ENCODE measurements around the gene TRIP12.
A peak's percentile ranks its signal among the peaks of the same experiment; 100 is the strongest.
"Not testable (repeated sequence)": the region's sequence is repeated elsewhere in the genome, so short reads cannot be mapped to it uniquely, and the experiment has no call there.

TRIP12 gene

GRCh38 chr2:229821316-229821715 lies 100.5 kb downstream of the TRIP12 start:
- DNase-seq, result no peak

DNA sequence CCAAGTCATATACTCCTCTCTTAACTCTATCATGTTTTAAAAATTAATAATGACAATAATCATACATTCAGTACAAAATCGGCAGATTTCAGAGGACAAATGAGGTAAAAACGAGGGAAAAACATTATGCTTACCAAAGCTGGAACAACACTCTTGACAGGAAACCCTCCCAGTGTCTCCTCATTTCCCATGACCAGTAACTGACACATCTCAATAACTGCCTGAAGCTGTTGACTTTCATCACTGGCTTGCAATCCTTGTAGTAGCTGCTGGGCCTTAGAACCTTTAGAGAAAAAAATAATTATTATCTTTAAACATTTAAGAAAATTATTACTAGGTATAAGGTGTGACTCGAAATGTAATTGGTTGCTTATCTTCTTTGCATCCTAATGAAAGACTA lies 103.6 kb downstream of the TRIP12 start:
- no peak for DNase-seq

DNA sequence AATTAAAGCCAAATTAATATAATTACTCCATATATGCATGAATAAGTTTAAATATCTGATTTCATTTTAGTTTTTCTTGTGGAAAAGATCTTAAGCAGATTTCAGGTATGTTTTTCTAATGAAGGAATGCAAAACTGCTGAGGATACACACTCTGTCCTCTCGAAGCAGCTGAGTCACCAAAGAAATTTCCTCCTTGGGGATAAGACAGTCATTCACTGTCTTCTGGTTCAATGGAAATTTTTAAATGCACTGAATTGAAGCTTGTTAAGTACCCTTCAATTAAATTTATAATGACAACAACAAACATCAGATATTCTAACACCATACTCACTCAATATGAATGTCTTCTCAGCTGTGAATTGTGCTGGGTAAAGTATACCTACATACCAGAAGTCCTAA lies 106.0 kb downstream of the TRIP12 start:
- peak in 1 of 3 experiments; percentile 46 for DNase-seq

- no peak for DNase-seq
These were observed 106.5 kb downstream of the TRIP12 start for GRCh38 chr2:229815342-229815741.

GRCh38 chr2:229810786-229811185 lies 111.0 kb downstream of the TRIP12 start:
- DNase-seq, result no peak

- no peak for DNase-seq
These were observed 116.2 kb downstream of the TRIP12 start for GRCh38 chr2:229805559-229805958.

DNA sequence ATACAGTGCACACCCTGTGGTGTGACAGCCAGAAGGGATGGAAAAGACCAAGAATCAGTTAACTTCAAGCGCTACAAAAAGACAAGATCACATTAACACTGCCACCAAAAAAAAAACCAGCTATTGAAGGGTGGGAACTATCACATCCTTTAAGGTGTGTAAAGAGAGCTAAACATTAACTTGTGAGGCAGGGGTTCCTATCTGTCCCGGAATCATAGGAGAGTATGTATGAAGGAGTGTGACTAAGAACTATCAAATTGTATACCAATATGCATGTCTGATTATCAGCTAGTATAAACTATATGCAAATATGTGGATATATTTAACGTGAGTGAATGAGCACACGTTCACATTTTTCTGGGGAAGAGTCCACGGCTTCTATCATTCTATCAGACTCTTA lies 119.0 kb downstream of the TRIP12 start:
- no peak for DNase-seq

DNA sequence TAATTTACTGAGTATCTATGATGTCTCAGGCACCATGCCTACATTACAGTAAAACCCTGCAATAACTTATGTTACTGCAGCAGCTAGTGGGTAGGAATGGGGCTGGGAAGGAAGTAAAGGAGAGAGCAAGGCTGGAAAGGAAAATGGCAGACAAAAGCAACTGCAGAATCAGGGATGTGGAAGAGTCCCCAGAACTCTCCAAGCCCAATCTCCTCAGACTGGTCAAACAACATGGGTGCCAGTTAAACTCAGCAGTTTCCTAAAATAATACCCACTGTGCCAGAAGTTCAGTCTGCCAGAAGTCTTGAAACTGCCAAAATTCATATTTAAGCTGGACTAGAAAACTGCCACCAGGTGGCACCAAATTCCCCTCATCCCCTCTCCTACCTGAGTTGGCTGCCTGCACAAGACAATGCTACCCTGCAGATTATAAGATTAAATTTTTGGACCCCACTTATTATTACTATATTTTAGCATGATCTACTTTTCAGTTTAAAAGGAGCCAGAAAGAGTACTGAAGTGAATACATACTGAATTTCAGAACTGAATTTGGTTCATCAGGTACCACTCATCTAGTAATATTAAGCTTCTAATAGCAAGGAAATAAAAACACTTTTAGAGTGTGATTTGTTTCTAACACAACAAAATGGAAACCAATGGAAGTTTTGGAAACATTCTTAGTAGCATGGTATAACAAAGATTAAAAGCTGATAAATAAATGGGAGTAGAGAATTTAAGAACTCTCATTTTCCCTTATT lies 120.6 kb downstream of the TRIP12 start:
- peak; percentile 2 to 77 (median 47) for DNase-seq

DNA sequence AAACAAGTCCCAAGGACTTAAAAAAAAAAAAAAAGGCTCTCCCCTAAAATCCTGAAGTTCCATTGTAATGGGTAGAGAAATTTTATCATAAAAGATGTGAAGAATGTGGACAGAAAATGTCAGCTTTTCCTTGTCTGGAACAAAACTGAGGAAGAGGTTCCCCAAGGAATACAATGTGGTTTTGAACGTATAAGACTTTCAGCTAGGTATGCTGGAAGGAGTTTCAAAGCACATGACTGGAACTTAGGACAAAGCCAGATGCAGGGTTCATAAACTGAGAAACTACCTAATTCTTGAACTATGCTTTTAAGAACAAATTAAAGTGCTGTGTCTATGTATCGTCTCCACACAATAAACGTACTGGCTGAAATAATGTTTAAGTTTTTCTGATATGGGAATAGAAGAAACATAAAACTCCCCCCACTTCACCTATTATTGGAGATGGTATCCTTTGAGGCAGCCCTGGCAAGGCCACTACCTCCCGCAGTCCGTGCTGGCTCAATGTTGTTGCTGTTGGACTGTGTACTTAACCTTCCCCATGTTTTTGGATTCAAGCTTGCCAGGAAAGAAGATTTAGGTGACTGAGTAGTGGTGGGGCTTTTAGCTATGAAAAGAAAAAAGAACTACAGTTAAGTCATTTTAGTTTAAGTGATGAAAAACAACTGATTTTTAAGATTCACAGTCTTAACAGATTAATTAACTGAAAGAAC lies 123.2 kb downstream of the TRIP12 start:
- DNase-seq, result no peak

GRCh38 chr2:229795058-229795457 lies 126.8 kb downstream of the TRIP12 start:
- no peak for DNase-seq

DNA sequence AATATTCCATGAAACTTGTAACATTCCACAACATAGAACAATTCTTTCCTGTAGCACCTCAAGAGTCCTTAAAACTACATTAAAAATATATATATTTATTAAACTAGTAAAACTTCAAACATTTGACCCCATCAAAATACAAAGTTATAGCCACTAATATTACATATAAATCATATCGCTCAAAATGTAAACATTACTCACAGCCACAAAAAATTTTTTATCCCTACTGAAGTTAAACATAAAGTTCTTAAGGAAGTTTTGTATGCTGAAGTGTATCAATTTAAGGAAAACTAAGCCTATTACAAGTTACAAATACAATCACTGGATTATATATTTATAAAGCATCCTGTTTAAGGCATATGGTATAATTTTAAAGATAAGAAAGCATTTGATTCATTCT lies 127.2 kb downstream of the TRIP12 start:
- no peak for DNase-seq

DNA sequence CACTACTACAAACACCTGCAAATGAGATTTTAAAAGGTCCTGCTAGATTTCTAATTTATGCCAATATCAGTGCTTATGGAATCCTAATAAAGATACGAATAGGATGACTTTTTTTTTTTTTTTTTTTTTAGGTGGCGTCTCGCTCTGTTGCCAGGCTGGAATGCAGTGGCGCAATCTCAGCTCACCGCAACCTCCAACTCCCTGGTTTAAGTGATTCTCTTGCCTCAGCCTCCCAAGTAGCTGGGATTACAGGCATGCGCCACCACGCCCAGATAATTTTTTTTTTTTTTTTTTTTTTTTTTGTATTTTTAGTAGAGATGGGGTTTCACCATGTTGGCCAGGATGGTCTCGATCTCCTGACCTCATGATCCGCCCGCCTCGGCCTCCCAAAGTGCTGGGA lies 135.5 kb downstream of the TRIP12 start:
- not testable (repeated sequence) for DNase-seq

- DNase-seq, result no peak
These were observed 137.0 kb downstream of the TRIP12 start for GRCh38 chr2:229784791-229785190.

GRCh38 chr2:229783108-229783721 lies 138.6 kb downstream of the TRIP12 start:
- DNase-seq, result no peak

DNA sequence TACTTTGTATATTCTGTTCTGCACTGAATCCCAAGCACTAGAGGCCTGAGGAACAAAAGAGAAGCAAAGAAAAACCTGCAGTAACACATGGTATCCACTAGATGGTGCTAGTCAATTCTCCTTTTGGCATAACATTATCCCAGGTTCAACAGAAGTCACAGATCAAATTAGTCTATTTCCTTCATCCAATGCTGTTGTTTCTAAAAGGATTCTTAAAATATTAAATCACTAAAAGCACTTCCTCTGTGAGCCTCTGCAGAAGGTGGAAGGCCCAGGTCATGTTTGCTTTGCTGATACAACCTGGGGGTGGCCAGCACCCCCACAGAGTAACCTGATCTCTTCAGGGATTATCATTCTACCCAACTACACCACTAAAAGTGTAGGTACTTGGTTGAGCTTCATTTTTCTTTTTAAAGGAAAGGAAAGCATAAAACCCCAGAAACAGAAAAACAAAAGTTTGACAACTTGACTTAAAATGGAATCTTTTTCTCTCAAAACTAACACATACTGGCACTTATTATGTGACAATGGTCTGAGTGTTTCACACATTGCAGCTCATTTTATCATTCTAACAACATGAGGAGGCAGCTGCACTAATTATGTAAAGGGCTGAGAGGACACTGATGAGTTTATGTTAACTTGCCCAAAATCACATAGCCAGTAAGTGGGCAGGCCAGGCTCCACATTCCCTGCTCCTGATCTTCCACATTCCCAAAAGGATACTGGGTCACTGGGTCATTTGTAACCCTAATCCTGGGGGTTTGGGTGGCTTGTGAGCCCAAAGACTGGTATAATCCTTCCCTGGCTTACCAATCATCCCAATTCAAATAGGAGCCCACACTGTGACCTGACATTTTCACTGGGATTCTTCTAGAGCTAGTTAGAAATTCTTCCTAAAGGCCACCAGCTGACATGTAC lies 140.7 kb downstream of the TRIP12 start:
- DNase-seq, result peak; percentile 8 to 67 (median 20)

DNA sequence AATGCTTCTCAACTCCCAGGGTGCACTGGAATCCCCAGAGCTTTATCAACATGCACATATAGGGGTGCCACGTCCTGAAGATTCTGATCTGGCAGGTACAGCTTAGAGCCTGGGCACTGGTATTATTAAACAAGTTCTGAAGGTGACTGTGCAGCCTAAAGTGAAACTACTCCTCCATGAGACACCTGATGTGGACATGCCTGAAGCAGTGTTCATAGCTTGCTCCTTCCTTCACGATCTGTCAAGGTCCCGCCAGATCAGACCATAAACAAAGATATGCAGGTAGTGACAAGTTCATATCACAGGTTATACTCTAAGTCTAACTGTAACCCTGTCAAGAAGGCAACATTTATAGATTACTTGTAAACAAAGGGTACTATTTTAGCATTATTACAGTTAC lies 142.2 kb downstream of the TRIP12 start:
- DNase-seq, result no peak

- DNase-seq, result no peak
These were observed 144.1 kb downstream of the TRIP12 start for GRCh38 chr2:229777716-229778115.

- no peak for DNase-seq
These were observed 146.0 kb downstream of the TRIP12 start for GRCh38 chr2:229775614-229776313.

- DNase-seq, result no peak
These were observed 147.6 kb downstream of the TRIP12 start for GRCh38 chr2:229774237-229774636.

- DNase-seq, result no peak
These were observed 153.6 kb downstream of the TRIP12 start for GRCh38 chr2:229768235-229768634.

- no peak for DNase-seq
These were observed 156.1 kb downstream of the TRIP12 start for GRCh38 chr2:229765721-229766120.

- no peak for DNase-seq
These were observed 160.1 kb downstream of the TRIP12 start for GRCh38 chr2:229761663-229762062.
